Liver (tissue), 3 donors: ENCODE results near the gene RASSF3.

Source experiments
- ATF3 ChIP-seq: IDR thresholded peaks from 2 replicates; pipeline ENCODE4 v1.6.1; 2016; ENCODE audit warnings: antibody characterized with exemption
- EGR1 ChIP-seq, 2 donors: IDR thresholded peaks; 2 replicates each; pipeline ENCODE4 v1.6.1; 2016 to 2018; ENCODE audit warnings: antibody characterized with exemption in 2 of 2, low read depth in 2 of 2
- FOXA1 ChIP-seq: IDR thresholded peaks from 2 replicates; pipeline ENCODE4 v1.6.1; 2016; ENCODE audit warnings: antibody characterized with exemption
- FOXA2 ChIP-seq: IDR thresholded peaks from 2 replicates; pipeline ENCODE4 v1.6.1; 2016; ENCODE audit warnings: antibody characterized with exemption
- HNF4G ChIP-seq: IDR thresholded peaks from 2 replicates; pipeline ENCODE4 v1.6.1; 2016; ENCODE audit warnings: antibody characterized with exemption
- JUND ChIP-seq, 2 donors: IDR thresholded peaks; 2 replicates each; pipeline ENCODE4 v1.6.1; 2016; ENCODE audit warnings: antibody characterized with exemption in 2 of 2
- MAX ChIP-seq: IDR thresholded peaks from 2 replicates; pipeline ENCODE4 v1.6.1; 2016; ENCODE audit warnings: antibody characterized with exemption
- NR2F2 ChIP-seq: IDR thresholded peaks from 2 replicates; pipeline ENCODE4 v1.6.1; 2016; ENCODE audit warnings: antibody characterized with exemption
- REST ChIP-seq: IDR thresholded peaks from 2 replicates; pipeline ENCODE4 v1.6.1; 2016; ENCODE audit warnings: antibody characterized with exemption, mild to moderate bottlenecking
- YY1 ChIP-seq: IDR thresholded peaks from 2 replicates; pipeline ENCODE4 v1.6.1; 2016; ENCODE audit warnings: antibody characterized with exemption, mild to moderate bottlenecking
- TF ChIP-seq, protein P1 (sequence below): fragments of 150-350 bp; IDR thresholded peaks from 2 replicates; pipeline ENCODE4 v1.5.1; 2017; ENCODE audit warnings: improper control_type of control experiment, low read depth, low read length; ENCODE audit not compliant: missing input control
- TF ChIP-seq, protein P2 (sequence below): IDR thresholded peaks from 2 replicates; pipeline ENCODE4 v1.6.1; 2016; ENCODE audit warnings: antibody characterized with exemption
- donor health status: healthy.
- donor health status: healthy.

DNA sequence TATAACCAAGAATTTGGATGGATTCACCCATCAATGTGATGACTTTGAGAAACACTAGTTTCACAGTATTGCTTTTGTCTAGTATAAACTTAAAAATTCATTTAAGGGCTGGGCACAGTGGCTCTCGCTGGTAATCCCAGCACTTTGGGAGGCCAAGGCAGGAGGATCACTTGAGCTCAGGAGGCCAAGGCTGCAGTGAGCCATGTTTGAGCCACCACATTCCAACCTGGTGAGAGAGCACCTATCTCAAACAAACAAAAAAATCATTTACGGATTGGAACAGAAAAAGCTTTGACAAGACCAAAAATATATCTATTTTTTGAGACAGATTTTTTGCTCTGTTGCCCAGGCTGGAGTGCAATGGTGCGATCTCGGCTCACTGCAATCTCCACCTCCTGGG is 121.4 kb downstream of the RASSF3 start:
- TF ChIP-seq, protein P1, sequence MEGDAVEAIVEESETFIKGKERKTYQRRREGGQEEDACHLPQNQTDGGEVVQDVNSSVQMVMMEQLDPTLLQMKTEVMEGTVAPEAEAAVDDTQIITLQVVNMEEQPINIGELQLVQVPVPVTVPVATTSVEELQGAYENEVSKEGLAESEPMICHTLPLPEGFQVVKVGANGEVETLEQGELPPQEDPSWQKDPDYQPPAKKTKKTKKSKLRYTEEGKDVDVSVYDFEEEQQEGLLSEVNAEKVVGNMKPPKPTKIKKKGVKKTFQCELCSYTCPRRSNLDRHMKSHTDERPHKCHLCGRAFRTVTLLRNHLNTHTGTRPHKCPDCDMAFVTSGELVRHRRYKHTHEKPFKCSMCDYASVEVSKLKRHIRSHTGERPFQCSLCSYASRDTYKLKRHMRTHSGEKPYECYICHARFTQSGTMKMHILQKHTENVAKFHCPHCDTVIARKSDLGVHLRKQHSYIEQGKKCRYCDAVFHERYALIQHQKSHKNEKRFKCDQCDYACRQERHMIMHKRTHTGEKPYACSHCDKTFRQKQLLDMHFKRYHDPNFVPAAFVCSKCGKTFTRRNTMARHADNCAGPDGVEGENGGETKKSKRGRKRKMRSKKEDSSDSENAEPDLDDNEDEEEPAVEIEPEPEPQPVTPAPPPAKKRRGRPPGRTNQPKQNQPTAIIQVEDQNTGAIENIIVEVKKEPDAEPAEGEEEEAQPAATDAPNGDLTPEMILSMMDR, result no peak
- TF ChIP-seq JUND (IDR thresholded peaks at IDR 0.05) (no peak), FOXA2 (no peak), ATF3 (no peak), HNF4G (no peak), EGR1 (IDR thresholded peaks at IDR 0.05; ENCODE audit: low read depth in 2 of 2) (no peak), NR2F2 (no peak), MAX (no peak), FOXA1 (no peak), YY1 (no peak), REST (no peak)
- TF ChIP-seq, protein P2, sequence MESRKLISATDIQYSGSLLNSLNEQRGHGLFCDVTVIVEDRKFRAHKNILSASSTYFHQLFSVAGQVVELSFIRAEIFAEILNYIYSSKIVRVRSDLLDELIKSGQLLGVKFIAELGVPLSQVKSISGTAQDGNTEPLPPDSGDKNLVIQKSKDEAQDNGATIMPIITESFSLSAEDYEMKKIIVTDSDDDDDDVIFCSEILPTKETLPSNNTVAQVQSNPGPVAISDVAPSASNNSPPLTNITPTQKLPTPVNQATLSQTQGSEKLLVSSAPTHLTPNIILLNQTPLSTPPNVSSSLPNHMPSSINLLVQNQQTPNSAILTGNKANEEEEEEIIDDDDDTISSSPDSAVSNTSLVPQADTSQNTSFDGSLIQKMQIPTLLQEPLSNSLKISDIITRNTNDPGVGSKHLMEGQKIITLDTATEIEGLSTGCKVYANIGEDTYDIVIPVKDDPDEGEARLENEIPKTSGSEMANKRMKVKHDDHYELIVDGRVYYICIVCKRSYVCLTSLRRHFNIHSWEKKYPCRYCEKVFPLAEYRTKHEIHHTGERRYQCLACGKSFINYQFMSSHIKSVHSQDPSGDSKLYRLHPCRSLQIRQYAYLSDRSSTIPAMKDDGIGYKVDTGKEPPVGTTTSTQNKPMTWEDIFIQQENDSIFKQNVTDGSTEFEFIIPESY, result no peak
